ENCODE measurements around the gene MPZL3. TPM values are rescaled to one million over a fixed set of nuclear protein-coding genes. Genes with fewer than 3 reads are reported as not detected.

The MPZL3 gene
- total RNA-seq, 1 experiment from 2014 or later, result 8.7 TPM

- BruUV-seq (replicated peaks), result no TSS peak
- ChIA-PET POLR2A (no interaction called here), RAD21 (ENCODE audit: low non-redundant PET in 1 of 2, low total read pairs in 2 of 2, uncharacterized antibody in 2 of 2, unreplicated experiment in 2 of 2) (no interaction called here), CTCF (interaction anchor here (0.9 kb wide), 1 partner anchor 7 kb away, joined by 5 read pairs; no protein-coding TSS in a partner anchor)
- no peak overlapping the region for H3K9ac ChIP-seq (ENCODE audit: low read length)
- DNase-seq (ENCODE audit: low read depth, low spot score) (no peak), ATAC-seq (no peak)
- no peaks in the 10 kb centered on the region for H4K20me1 ChIP-seq (ENCODE audit: insufficient read depth)
- no peak overlapping the region for H2AFZ ChIP-seq (ENCODE audit: low read depth, low read length, poor library complexity, severe bottlenecking)
- no peaks in the 10 kb centered on the region for H3K36me3 ChIP-seq (ENCODE audit: control insufficient read depth in 1 of 2, insufficient read depth in 2 of 2, low read length in 2 of 2)
- no peaks in the 10 kb centered on the region for H3K9me2 ChIP-seq (ENCODE audit: insufficient read depth)
- no peaks in the 10 kb centered on the region for H3K9me3 ChIP-seq (ENCODE audit: control insufficient read depth in 1 of 2, insufficient read depth in 1 of 2, low read depth in 1 of 2, low read length in 2 of 2)
- H3K27me3 ChIP-seq (ENCODE audit: insufficient read depth, low read length), result no peaks in the 10 kb centered on the region
- no peaks in the 10 kb centered on the region for H3K79me2 ChIP-seq (ENCODE audit: insufficient read depth, low read length)
- H3K4me3 ChIP-seq (replicated peaks in 1 of 2; ENCODE audit: low read depth in 1 of 2, low read length in 2 of 2), result no peak overlapping the region
- intact Hi-C loops (cut with micrococcal nuclease), result no loop called here
- H3K4me2 ChIP-seq (ENCODE audit: low read length), result no peak overlapping the region
- H3K4me1 ChIP-seq (ENCODE audit: control insufficient read depth in 1 of 2, insufficient read depth in 2 of 2, low read length in 2 of 2), result no peaks in the 10 kb centered on the region
- TF ChIP-seq ZFX (IDR thresholded peaks at IDR 0.05) (no peak), RAD21 (IDR thresholded peaks at IDR 0.05; ENCODE audit: low read depth) (no peak), CBX3 (IDR thresholded peaks at IDR 0.05; ENCODE audit: low read depth) (no peak), EZH2 (IDR thresholded peaks at IDR 0.05) (no peak), EZH2phosphoT487 (IDR thresholded peaks at IDR 0.05; ENCODE audit: borderline replicate concordance) (no peak), YY1 (IDR thresholded peaks at IDR 0.05; ENCODE audit: extremely low read depth, insufficient replicate concordance, low read depth, low read length) (no peak), FOSL1 (IDR thresholded peaks at IDR 0.05; ENCODE audit: low read depth) (no peak), TCF7L2 (IDR thresholded peaks at IDR 0.05; ENCODE audit: borderline replicate concordance, extremely low read depth, insufficient read depth, insufficient read length) (no peak), CEBPB (IDR thresholded peaks at IDR 0.05; ENCODE audit: low read depth) (no peak), ZNF274 (IDR thresholded peaks at IDR 0.05; ENCODE audit: low read depth, low read length) (no peak), JUND (IDR thresholded peaks at IDR 0.05) (no peak), ZBTB33 (IDR thresholded peaks at IDR 0.05; ENCODE audit: extremely low read depth, insufficient replicate concordance, low read length) (no peak), POLR2AphosphoS5 (IDR thresholded peaks at IDR 0.05; ENCODE audit: low read depth, low read length) (no peak), POLR2A (IDR thresholded peaks at IDR 0.05; ENCODE audit: borderline replicate concordance, extremely low read depth, insufficient read depth, insufficient read length) (no peak), SP1 (IDR thresholded peaks at IDR 0.05; ENCODE audit: low read depth) (no peak)
- TF ChIP-seq, protein P1, sequence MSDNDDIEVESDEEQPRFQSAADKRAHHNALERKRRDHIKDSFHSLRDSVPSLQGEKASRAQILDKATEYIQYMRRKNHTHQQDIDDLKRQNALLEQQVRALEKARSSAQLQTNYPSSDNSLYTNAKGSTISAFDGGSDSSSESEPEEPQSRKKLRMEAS (IDR thresholded peaks at IDR 0.05), result no peak
- H3K27ac ChIP-seq (ENCODE audit: low read depth, low read length), result no peak overlapping the region
Observed at GRCh38 chr11:118205606-118206378, 46.4 kb downstream of the MPZL3 start.
